ENCODE results near the gene CHCHD3. TPM values are rescaled to one million over a fixed set of nuclear protein-coding genes. Genes with fewer than 3 reads are reported as not detected.

Gene CHCHD3
- total RNA-seq, 2 experiments from 2014 or later: 21.6 to 21.7 TPM

- Mint-ChIP-seq H3K27me3 (no peaks in the 10 kb centered on the region), H3K36me3 (ENCODE audit: low read depth) (no peaks in the 10 kb centered on the region), H3K9me3 (no peaks in the 10 kb centered on the region), H3K27ac (no peak overlapping the region), H3K4me1 (ENCODE audit: low read depth) (peaks cover 5% of the 10 kb centered on the region), H3K4me3 (no peak overlapping the region)
- no peaks in the 10 kb centered on the region for H3K36me3 ChIP-seq (ENCODE audit: insufficient read depth, low read length)
- ChIA-PET POLR2A (no interaction called here), CTCF (no interaction called here)
- H3K4me1 ChIP-seq (ENCODE audit: insufficient read depth, low read length): peaks cover 5% of the 10 kb centered on the region
- intact Hi-C loops (cut with DNase I, micrococcal nuclease): loop anchor here in 1 of 2 experiments (5.0 kb wide), 1 partner anchor 39 kb away; no protein-coding TSS in a partner anchor
- peaks cover 0 to 4% of the 10 kb centered on the region in 2 experiments for H3K9me3 ChIP-seq (ENCODE audit: control insufficient read depth in 1 of 2, insufficient read depth in 1 of 2, low read length in 2 of 2)
- H3K27me3 ChIP-seq (ENCODE audit: control insufficient read depth in 1 of 2, insufficient read depth in 2 of 2, low read length in 2 of 2): no peaks in the 10 kb centered on the region
- ATAC-seq (ENCODE audit: poor library complexity) (no peak), DNase-seq (no peak)
- H3K4me3 ChIP-seq (ENCODE audit: low read length): no peak overlapping the region
- no peak for TF ChIP-seq CTCF (IDR thresholded peaks at IDR 0.05)
- no peak overlapping the region for H3K27ac ChIP-seq (ENCODE audit: low read depth in 1 of 2, low read length in 2 of 2)
These were observed 325.4 kb downstream of the CHCHD3 start for GRCh38 chr7:132756484-132756990.

DNA sequence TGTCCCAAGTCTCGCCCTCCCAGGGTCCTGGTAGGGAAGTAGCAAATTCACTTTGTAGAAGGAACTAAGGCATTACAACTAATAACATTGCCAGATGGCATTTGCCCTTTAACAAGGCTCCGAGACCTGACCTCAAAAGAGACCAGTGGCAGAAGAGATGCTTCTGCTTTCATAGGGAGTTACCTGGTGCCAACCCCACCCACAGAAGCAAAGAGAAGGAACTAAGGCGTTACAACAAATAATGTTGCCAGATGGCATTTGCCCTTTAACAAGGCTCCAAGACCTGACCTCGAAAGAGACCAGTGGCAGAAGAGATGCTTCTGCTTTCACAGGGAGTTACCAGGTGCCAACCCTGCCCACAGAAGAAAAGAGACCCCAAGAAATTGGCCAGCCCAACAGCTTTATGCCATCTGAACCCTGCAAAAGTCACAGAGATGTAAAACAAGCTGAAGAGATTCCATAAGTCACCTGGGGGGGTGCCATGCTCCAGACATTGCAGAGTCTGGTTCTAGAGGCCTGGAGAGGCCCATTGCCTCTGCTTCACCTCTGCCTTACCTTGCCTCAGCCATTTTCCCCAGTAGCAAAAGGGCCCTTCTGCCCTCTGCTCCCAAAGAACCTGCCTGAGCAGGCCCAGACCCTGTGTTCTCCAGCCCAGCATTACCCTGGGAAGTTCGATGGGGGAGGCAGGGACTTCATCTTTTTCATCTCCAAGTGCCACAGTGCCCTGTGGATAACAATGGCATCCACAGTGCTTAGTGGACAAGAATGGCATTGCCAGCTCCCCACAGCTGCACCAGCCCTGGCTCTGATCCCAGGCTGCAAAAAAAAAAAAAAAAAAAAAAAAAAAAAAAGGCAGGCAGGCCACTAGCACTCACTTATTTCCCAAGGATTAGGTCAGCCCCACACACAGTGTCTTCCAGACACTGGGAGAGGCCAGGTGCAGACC is 326.1 kb downstream of the CHCHD3 start:
- no peaks in the 10 kb centered on the region for H3K36me3 ChIP-seq (ENCODE audit: insufficient read depth, low read length)
- Mint-ChIP-seq H3K36me3 (ENCODE audit: low read depth) (no peaks in the 10 kb centered on the region), H3K27ac (no peak overlapping the region), H3K4me1 (ENCODE audit: low read depth) (peaks cover 5% of the 10 kb centered on the region), H3K4me3 (no peak overlapping the region), H3K9me3 (no peaks in the 10 kb centered on the region), H3K27me3 (peaks cover under 1% of the 10 kb centered on the region)
- CTCF ChIA-PET: no interaction called here
- intact Hi-C loops (cut with DNase I, micrococcal nuclease): loop anchor here in 1 of 2 experiments (5.0 kb wide), 1 partner anchor 39 kb away; no protein-coding TSS in a partner anchor
- H3K27me3 ChIP-seq (ENCODE audit: control insufficient read depth in 1 of 2, insufficient read depth in 2 of 2, low read length in 2 of 2): no peaks in the 10 kb centered on the region
- POLR2A ChIA-PET: no interaction called here
- peaks cover 5% of the 10 kb centered on the region for H3K4me1 ChIP-seq (ENCODE audit: insufficient read depth, low read length)
- peaks cover 0 to 4% of the 10 kb centered on the region in 2 experiments for H3K9me3 ChIP-seq (ENCODE audit: control insufficient read depth in 1 of 2, insufficient read depth in 1 of 2, low read length in 2 of 2)
- no peak overlapping the region for H3K27ac ChIP-seq (ENCODE audit: low read depth in 1 of 2, low read length in 2 of 2)
- no peak for ATAC-seq (ENCODE audit: poor library complexity)
- peak in 1 of 14 experiments; percentile 9 for DNase-seq
- H3K4me3 ChIP-seq (ENCODE audit: low read length): no peak overlapping the region
- no peak for TF ChIP-seq CTCF (IDR thresholded peaks at IDR 0.05)

- Mint-ChIP-seq H3K36me3 (ENCODE audit: low read depth) (no peaks in the 10 kb centered on the region), H3K4me3 (no peak overlapping the region), H3K27ac (no peak overlapping the region), H3K9me3 (no peaks in the 10 kb centered on the region), H3K4me1 (ENCODE audit: low read depth) (peaks cover 5% of the 10 kb centered on the region), H3K27me3 (peaks cover 4% of the 10 kb centered on the region)
- H3K4me1 ChIP-seq (ENCODE audit: insufficient read depth, low read length): peaks cover 5% of the 10 kb centered on the region
- H3K27ac ChIP-seq (ENCODE audit: low read depth in 1 of 2, low read length in 2 of 2): no peak overlapping the region
- peaks cover 0 to under 1% of the 10 kb centered on the region in 2 experiments for H3K9me3 ChIP-seq (ENCODE audit: control insufficient read depth in 1 of 2, insufficient read depth in 1 of 2, low read length in 2 of 2)
- H3K36me3 ChIP-seq (ENCODE audit: insufficient read depth, low read length): no peaks in the 10 kb centered on the region
- POLR2A ChIA-PET: no interaction called here
- TF ChIP-seq CTCF (IDR thresholded peaks at IDR 0.05): no peak
- CTCF ChIA-PET: no interaction called here
- no peak for DNase-seq
- no peaks in the 10 kb centered on the region for H3K27me3 ChIP-seq (ENCODE audit: control insufficient read depth in 1 of 2, insufficient read depth in 2 of 2, low read length in 2 of 2)
- no peak for ATAC-seq (ENCODE audit: poor library complexity)
- intact Hi-C loops (cut with DNase I, micrococcal nuclease): no loop called here
- no peak overlapping the region for H3K4me3 ChIP-seq (ENCODE audit: low read length)
These were observed 329.5 kb downstream of the CHCHD3 start for GRCh38 chr7:132752431-132752830.
